HG03175 (cell line): ENCODE data around the gene ACAP3.

Experiments used
- ATAC-seq: cut with Tn5 transposase; IDR thresholded peaks from one replicate; pipeline ENCODE4 v1.9.1; 2021; ENCODE audit warnings: mild to moderate bottlenecking, moderate library complexity; ENCODE audit not compliant: unreplicated experiment

The ACAP3 gene

GRCh38 chr1:1332031-1332755 is 24.5 kb upstream of the ACAP3 start:
- no peak for ATAC-seq

- ATAC-seq = no peak
Observed at GRCh38 chr1:1331068-1331965, 23.6 kb upstream of the ACAP3 start, which contains the start of gene TAS1R3. Gene TAS1R3 (plus strand): TSS chr1:1331280. CDS start chr1:1331346, 66 bp downstream.

- ATAC-seq = no peak
Observed at GRCh38 chr1:1330366-1331067, 22.8 kb upstream of the ACAP3 start.

GRCh38 chr1:1329304-1330210 is 21.8 kb upstream of the ACAP3 start:
- ATAC-seq = no peak

- ATAC-seq = no peak
Observed at GRCh38 chr1:1328254-1328653, 20.5 kb upstream of the ACAP3 start.

GRCh38 chr1:1327291-1327690 is 19.6 kb upstream of the ACAP3 start:
- ATAC-seq = no peak

GRCh38 chr1:1326075-1326605 is 18.4 kb upstream of the ACAP3 start:
- no peak for ATAC-seq

- ATAC-seq = no peak
Observed at GRCh38 chr1:1325288-1326074, 17.8 kb upstream of the ACAP3 start.

GRCh38 chr1:1324524-1325287 is 17.0 kb upstream of the ACAP3 start, which contains the start of the genes CPTP and INTS11:
Gene CPTP (plus strand): TSS chr1:1324802. CDS start chr1:1326911, 2,109 bp downstream.
Gene INTS11 (minus strand): TSS chr1:1324660. CDS start chr1:1324608, 52 bp downstream.
- ATAC-seq = peak; percentile 81

- ATAC-seq = no peak
Observed at GRCh38 chr1:1324084-1324523, 16.4 kb upstream of the ACAP3 start.

GRCh38 chr1:1322952-1323351 is 15.2 kb upstream of the ACAP3 start:
- ATAC-seq = no peak

- ATAC-seq = no peak
Observed at GRCh38 chr1:1322418-1322817, 14.7 kb upstream of the ACAP3 start.

- no peak for ATAC-seq
Observed at GRCh38 chr1:1321477-1321876, 13.7 kb upstream of the ACAP3 start.

GRCh38 chr1:1320666-1321448 is 13.1 kb upstream of the ACAP3 start:
- ATAC-seq = no peak

- ATAC-seq = no peak
Observed at GRCh38 chr1:1319646-1319941, 11.9 kb upstream of the ACAP3 start.

GRCh38 chr1:1318777-1319645 is 11.3 kb upstream of the ACAP3 start:
- ATAC-seq = no peak
